NCI-H2196 treated with DMSO at 0.1 percent for 48 hours (cell line): ENCODE results near the gene MGME1.

Experiments used
- DNase-seq: peaks from one replicate; lab custom pipeline; 2025; ENCODE audit not compliant: unreplicated experiment; lab: John Stamatoyannopoulos, UW

The MGME1 gene

DNA sequence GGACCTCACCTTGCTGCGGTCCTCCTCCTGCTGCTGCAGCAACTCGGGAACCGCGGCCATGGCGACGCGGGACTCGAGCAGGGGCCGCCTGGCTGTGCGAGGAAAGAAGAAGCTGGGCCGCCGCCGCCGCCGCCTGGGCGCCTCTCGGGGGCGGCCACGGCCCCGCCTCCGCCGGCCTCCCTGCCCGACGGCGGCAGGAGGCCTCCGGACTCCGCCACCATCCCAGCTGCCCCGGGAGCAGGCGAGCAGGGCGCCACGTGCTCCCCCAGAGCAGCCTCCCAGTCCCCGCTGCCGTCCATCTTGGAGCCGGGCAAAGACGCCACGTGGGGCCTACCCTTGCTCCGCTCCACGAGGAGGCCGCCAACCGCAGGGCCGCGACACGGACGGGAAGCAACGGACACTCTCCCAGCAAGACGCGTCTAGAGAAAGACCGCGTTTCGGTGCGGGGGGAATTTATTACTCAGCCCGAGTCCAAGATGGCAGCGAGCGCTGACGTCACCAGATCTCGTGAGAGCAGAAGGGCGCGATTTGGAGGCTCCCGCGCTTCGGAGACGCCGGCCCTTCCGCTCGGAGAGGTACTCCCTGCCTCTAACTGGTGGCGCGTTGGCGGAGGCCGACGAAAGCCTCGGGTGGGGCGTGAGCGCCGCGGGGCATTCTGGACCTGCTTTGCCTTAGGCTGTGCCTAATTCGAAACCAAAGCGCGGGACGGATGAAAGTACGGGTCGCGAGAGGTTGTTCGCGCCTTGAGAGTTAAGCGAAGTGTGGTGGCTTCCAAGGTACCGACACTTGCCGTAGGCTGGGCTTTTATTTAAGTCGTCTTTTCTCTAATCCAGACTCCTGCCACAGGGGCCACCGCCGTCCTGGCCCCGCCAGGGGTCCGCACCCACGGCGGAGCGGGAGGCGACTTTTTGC, at the start of gene MGME1, which contains the start of gene SNX5:
TSS of gene MGME1 (plus strand) at position 653 of the 912 bp plus-strand sequence. CDS start 842 bp downstream, outside the sequence.
TSS of gene SNX5 (minus strand) at position 429 of the 912 bp plus-strand sequence. CDS start at position 60, 369 bp downstream.
- peak; percentile 98 for DNase-seq

DNA sequence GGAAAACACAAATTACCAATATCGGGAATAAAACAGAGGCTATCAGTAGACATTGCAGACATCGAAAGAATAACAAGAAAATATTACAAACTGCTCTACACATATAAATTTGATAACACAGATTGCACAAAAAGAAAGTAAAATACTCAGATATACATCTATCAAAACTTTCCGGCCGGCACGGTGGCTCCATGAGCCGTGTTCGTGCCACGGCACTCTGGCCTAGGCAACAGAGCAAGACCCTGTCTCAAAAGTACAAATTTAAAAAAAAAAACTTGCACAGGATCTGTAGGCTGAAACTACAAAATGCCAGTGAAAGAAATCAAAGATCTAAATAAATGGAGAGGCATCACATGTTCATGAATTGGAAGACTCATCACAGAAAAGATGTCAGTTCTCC, 49.7 kb upstream of the MGME1 start:
- no peak for DNase-seq

GRCh38 chr20:17921774-17922173, 47.0 kb upstream of the MGME1 start:
- DNase-seq, result no peak

- no peak for DNase-seq
These were observed 43.5 kb upstream of the MGME1 start for GRCh38 chr20:17925141-17925939.

GRCh38 chr20:17925940-17926300, 42.9 kb upstream of the MGME1 start:
- DNase-seq, result no peak

DNA sequence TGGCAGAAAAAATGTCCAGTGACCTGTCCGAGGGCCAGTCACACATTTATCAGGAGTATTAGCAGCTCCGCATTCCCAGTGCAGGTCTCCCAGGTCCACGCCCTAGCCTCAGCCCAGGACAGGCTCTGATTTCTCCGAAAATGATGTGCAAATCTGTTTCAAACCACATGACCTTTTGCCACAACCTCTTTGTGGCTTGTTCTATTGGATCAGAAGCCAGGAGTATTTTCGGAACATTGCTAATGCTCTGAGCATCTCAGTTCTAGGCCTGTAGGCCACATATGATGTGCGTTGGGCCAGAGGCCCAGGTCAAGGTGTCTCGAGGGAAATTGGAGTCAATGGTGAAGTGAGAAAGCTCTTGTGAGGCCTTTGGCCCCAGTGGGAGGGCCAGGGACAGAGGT, 40.6 kb upstream of the MGME1 start:
- no peak for DNase-seq

- peak; percentile 53 for DNase-seq
These were observed 40.0 kb upstream of the MGME1 start for GRCh38 chr20:17928633-17929311.

- DNase-seq, result no peak
These were observed 37.3 kb upstream of the MGME1 start for GRCh38 chr20:17931513-17931912.

DNA sequence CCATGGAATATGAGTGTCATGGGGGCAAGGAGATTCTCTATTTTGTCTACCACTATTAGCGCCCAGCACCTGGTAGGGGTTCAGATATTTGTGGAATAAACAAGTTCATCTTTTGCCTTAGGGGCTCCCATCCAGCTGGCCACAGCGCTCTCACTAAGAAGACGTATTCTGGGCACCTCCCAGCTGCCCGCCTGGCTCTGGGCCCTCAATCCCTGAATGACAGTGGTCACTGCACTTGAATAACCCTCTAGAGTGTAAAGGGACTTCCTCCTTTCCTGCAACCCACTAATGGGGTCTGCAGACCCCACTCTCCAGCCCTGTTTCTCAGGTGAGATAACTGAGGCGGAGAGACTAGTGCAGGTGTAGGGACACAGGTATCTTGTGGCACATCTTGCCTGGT, 36.4 kb upstream of the MGME1 start:
- DNase-seq, result no peak

DNA sequence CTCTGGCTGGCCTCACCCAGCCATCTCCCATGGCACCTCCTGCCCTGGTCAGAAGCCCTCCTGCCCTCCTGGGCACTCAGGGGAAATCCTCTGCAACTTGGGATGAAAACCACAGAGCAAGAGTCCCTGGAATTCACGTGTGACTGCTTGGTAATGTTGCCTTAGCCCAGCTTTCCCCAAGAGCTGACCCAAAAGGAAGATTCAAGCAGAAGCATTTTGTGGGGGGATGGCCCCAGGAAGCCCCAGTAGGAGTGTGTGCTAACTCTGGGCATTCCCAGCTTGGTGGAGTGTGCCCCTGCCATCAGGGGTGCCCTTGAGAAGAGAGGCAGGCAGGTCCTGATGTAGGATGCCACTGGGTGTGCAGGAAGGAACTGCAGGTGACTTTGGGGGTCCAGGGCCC, 35.7 kb upstream of the MGME1 start:
- DNase-seq, result no peak

- no peak for DNase-seq
These were observed 35.1 kb upstream of the MGME1 start for GRCh38 chr20:17933711-17934110.

DNA sequence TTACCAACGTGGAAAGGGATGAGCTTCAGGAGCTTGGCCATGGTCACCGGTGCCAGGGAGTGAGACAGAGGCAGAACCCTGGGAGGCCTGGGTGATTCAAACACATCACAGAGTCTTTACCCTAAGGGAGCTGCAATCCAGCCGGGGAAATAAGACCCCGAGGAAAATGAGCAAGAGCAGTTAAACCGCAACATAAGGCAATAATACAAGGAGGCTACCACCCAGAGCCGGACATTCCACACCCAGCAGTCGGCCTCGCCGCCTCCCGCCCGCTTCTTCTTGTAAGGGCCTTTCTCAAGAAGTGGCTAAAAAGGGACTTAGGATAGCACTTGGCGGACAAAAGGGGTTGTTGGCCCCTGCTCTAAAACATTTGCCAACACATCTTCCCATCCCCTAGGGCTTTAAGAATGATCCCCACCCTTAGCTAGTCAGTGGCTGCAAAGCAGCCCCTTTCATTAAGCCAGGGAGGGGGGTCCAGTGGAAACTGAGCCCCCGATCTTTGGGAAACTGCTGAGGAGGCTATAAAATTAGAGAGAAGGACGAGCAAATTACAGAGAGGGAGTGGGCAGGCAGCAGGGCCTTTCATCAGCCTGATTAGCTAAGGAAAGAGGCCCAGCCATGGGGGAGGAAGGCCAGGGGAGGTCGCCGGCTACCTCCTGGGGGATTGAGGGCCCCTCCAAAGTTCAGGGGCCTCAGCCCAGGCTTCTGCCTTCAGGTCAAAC, 34.5 kb upstream of the MGME1 start:
- no peak for DNase-seq

DNA sequence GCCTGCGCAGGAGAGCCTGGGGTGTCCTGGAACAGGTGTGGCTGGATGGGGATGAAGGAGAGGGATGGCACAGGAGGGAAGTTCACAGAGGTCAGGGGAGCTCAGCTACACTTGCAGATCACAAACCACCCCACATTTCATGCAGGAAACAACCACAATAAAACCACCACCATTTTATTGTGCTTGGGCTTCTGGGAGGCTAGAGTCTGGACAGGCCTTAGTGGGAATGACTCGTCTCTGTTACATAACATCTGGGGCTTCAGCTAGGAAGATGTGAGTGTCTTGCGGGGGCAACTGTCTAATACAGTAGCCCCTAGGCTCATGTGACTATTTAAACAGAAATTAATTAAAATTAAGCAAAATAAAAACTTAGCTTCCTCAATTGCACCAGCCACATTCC, 33.6 kb upstream of the MGME1 start:
- DNase-seq, result no peak

- DNase-seq, result no peak
These were observed 33.1 kb upstream of the MGME1 start for GRCh38 chr20:17935761-17936160.

GRCh38 chr20:17936286-17936760, 32.5 kb upstream of the MGME1 start:
- DNase-seq, result no peak

DNA sequence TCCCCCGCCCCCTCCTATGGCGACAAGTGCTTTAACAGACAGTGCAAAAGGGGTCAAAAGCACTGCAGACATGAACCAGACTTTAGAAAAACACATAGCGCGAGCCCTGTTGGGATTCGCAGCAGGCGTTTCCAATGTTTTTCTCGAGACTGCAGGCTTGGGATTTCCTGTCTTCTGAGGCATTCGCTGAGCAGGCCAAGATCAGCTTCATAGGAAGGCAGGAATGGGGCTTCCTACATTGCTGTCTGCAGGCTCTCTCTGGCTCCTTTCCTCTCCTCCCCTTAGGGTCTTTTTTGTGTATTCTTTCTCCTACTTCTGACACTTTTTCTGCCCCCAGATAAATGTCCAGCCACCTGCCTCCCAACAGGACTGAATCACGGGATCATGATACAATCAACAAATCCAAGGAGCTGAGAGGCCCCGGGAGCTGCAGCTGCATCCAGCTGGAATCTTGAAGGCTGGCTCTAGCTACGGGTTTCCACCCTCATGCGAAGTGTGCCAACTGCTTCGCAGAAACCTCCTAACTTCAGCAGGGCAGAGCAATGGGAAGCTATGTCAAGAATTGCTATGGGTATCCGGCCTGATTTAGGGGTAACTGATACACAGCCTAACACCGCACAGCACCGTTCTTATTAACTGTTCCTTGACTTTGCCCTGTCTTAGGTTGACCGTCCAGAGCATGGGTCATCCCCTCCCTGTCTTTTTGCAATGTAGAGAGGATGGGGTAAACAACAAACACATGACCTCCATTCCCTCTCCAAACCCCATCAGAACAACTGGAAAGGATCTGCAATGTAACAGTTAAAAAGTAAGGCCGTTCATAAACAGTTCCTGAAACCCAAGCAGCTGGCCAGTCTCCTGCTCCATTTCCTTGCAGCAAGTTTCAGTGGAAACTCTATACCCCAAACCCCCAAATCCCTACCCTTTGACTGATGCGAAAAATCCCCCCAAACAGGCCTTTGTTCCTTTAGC, 31.8 kb upstream of the MGME1 start:
- DNase-seq, result no peak

DNA sequence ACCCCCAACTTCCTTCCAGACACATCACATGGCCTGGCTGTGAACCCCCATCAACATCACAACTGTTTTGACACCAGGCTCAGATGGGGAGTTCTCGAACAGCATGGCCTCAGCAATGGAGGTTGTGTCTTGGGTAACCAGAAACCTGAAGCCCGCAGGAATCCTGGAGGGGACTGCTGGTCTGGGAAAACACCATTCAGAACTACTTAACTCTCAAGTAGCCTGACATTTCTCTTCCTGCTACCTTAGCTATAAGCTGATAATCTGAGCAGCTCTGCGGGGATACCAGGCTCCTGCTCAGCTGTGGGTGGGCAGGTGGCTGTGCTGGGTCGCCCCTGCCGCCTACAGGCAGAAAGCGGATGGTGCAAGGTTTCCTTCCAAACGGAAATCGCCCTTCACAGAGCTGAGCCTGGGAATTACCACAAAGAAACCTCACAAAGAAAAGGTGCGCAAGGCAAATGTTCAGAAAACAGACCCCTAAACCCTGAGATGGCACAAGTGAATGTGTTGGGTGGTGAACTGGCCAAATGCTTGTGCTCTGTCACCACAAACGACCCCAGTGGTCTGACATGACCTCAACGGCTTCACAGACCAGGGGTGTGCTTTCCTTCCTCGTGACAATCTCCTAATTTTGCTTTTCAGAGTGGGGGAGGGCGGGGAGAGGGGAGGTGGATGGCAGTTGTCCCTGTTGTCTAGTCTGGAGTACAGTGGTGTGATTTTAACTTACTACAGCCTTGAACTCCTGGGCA, 29.8 kb upstream of the MGME1 start:
- DNase-seq, result peak; percentile 67

DNA sequence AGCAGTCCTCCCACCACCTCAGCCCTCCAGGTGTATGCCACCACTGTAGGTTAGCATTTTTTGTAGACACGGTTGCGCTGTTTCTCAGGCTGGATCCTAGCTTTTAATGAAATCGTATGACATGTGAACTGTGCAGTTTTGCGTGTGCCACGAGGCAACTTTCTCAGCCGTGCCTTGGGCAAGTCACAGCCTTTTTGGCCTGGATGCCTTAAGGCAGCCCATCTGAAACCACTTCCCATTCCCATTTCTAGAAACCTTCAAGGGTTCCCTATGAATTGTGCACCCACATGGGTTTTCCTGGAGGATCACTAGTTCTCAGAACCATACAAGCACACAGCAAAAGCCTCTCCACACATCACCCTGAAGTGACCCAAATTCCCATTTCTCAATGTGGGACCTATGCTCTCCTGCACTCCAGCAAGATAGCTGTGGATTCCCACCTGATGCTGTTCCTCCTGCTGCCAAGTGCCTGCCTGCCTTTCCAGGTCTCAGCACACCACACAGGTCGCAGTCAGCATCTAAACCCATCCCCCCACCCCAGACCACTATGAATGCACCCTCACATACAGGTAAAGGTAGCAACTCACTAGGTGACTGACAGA, 29.1 kb upstream of the MGME1 start:
- DNase-seq, result no peak
